HG02623 (cell line): ENCODE data around the gene MYO6.

Source experiments
- ATAC-seq: cut with Tn5 transposase; IDR thresholded peaks from one replicate; pipeline ENCODE4 v1.9.1; 2021; ENCODE audit warnings: moderate library complexity; ENCODE audit not compliant: unreplicated experiment

MYO6 gene

GRCh38 chr6:75940564-75940963, 191.5 kb downstream of the MYO6 start:
- ATAC-seq: no peak

- no peak for ATAC-seq
These were observed 192.5 kb downstream of the MYO6 start for GRCh38 chr6:75941509-75941908.

DNA sequence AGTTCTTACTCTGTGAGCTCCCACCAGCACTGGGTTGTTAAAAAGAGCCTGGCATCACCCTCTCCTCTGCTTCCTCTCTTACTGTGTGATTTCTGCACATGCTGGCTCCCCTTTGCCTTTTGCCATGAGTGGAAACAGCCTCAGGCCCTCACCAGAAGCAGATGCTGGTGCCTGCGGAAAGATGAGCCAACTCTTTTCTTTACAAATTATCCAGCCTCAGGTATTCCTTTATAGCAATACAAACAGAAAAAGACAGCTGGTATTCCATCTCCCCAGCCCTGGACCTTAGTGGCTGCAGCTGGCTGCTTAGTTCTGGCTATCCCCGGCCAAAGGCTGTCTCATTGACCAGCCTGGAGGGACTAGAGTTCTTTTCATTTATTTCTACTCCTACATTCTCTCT, 194.3 kb downstream of the MYO6 start:
- ATAC-seq: no peak

DNA sequence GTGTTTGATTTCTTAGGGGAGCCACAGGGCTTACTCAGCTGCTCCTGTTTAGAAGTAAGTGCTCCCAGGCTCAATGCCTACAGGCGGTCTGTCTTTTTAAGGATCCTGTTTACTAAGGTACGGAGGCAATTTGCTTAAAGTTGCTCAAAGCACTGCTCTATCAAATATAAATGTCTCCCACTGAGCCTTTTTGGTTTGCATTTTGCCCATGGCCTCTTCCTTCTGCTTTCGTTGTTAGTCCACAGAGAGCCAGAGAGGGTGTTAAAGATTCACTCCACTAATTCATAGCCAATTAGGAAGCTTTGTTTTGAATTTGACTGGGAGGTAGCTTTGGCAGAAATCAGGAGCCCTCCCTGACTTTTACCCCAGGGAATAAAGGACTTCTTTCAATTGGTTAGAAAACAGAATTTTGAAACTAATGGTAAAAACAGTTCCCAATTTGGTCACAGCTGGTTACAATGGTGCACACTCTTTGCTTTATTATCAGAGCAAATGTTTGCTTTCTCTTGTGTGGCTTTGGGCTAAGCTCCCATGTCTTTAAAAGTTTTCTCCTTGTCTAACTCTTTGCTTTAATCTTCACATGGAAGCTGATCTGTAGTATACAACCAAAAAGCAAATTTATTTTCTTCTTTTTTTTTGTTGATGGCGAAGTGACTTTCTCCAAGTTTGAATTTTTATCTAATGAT, 197.2 kb downstream of the MYO6 start:
- ATAC-seq: no peak

DNA sequence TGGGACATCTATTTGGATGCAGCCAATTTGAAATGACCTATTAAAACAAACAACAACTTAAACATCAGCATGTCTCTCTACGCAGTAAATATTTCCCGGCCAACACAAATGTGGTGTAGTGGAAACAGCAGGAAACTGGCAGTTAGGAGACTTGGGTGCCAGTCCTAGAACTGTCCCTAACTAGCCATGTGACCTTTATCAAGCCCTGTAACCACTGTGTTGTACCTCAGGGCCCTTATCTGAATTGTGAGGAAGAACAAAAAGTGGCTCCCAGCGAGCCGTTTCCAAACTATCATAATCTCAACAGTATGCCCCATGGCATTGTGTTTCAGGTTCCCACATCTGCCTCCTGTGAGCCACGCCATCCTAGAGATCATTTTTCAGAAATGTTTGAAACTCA, 198.9 kb downstream of the MYO6 start:
- no peak for ATAC-seq

- ATAC-seq: no peak
These were observed 203.1 kb downstream of the MYO6 start for GRCh38 chr6:75952128-75952527.

DNA sequence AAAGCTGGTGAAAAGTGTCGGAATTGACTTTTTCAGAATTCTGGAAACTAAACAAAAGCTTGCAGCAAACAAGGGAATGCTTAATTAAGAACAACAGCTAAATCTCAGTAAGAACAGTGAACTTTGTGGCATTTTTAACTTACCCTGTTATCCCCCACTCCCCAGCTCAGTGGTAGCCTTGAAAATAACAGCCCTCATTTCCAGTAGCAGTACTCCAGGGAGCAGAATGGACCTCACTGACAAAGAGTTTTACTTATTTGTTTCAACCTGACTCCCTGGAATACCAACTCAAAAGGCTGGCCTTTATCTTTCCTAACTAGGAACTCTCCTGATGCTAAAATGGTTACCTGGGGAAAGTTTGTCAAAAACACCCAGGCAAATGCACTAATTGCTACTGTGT, 214.5 kb downstream of the MYO6 start:
- ATAC-seq: no peak

DNA sequence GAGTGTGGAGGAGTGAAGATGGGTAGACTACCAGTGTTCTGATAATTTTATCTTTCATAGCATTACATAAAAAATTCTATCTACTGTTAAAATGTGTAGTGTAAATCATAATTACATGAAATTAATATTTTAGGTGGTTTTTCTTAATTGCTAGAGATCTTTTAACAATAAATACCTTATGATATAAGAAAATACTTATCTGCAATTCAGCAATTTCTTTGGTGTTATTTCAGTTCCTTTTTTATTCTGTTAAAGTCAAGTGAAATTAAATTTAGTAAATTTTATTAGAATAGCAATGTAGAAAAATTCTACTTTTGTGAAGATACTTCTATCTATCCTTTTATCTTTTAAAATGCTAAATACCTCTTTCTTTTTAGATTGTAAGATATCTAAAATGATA, 219.1 kb downstream of the MYO6 start:
- ATAC-seq: no peak
